ENCODE results near the gene ATG7. TPM values are rescaled to one million over a fixed set of nuclear protein-coding genes. Genes with fewer than 3 reads are reported as not detected.

Gene ATG7
- total RNA-seq, 2 experiments from 2014 or later, result 31.0 to 33.1 TPM

DNA sequence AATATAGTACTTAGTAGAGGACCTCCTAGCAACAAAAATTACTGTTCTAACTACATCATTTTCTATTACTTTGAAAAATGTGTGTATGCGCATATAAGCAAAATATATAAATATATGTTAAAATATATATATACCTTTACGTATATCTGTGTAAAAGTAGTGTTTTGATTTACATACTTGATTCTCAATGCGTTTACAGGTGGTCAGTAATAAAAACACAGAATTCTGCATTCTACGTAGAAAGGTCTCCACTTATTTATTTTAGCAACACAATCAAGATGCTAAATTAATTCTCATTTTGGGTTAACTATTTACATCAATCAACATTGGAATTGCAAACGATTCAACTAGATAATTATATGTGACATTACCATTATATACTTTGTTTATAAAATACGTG is 158.0 kb downstream of the ATG7 start:
- Mint-ChIP-seq H3K4me3 (no peak overlapping the region), H3K27me3 (no peaks in the 10 kb centered on the region), H3K9me3 (no peaks in the 10 kb centered on the region), H3K4me1 (ENCODE audit: low read depth) (no peaks in the 10 kb centered on the region), H3K36me3 (ENCODE audit: low read depth) (peaks cover 24% of the 10 kb centered on the region), H3K27ac (no peak overlapping the region)
- intact Hi-C loops (cut with micrococcal nuclease), result no loop called here
- ChIA-PET POLR2A (no interaction called here), CTCF (no interaction called here)
- TF ChIP-seq, protein P1, sequence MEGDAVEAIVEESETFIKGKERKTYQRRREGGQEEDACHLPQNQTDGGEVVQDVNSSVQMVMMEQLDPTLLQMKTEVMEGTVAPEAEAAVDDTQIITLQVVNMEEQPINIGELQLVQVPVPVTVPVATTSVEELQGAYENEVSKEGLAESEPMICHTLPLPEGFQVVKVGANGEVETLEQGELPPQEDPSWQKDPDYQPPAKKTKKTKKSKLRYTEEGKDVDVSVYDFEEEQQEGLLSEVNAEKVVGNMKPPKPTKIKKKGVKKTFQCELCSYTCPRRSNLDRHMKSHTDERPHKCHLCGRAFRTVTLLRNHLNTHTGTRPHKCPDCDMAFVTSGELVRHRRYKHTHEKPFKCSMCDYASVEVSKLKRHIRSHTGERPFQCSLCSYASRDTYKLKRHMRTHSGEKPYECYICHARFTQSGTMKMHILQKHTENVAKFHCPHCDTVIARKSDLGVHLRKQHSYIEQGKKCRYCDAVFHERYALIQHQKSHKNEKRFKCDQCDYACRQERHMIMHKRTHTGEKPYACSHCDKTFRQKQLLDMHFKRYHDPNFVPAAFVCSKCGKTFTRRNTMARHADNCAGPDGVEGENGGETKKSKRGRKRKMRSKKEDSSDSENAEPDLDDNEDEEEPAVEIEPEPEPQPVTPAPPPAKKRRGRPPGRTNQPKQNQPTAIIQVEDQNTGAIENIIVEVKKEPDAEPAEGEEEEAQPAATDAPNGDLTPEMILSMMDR (IDR thresholded peaks at IDR 0.05), result no peak
- DNase-seq (no peak), ATAC-seq (no peak)

DNA sequence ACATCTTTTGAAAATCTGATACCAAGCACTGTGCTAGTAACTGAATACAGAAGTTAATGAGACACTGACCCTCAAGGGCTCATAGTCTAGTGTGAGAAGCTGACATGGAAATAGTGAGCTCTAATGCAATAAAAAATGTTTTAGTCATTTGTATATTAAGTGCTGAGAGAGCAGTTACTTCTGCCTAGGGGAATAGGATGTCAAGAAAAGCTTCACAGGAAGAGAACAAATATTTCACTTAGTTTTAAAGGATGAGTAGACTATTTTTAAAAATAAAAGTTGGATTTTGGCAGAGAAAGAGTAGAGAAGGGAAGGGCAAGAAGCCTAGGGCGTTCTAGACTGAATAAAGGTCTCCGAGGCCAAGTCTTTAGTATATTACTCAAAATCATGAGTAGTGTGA is 158.4 kb downstream of the ATG7 start:
- ChIA-PET POLR2A (no interaction called here), CTCF (no interaction called here)
- ATAC-seq, result no peak
- no peak overlapping the region for H3K4me3 Mint-ChIP-seq
- no peak for DNase-seq
- H3K9me3 Mint-ChIP-seq, result no peaks in the 10 kb centered on the region
- H3K4me1 Mint-ChIP-seq (ENCODE audit: low read depth), result no peaks in the 10 kb centered on the region
- H3K27ac Mint-ChIP-seq, result no peak overlapping the region
- H3K27me3 Mint-ChIP-seq, result no peaks in the 10 kb centered on the region
- intact Hi-C loops (cut with micrococcal nuclease), result no loop called here
- TF ChIP-seq, protein P1 (IDR thresholded peaks at IDR 0.05), result no peak
- peaks cover 20% of the 10 kb centered on the region for H3K36me3 Mint-ChIP-seq (ENCODE audit: low read depth)

DNA sequence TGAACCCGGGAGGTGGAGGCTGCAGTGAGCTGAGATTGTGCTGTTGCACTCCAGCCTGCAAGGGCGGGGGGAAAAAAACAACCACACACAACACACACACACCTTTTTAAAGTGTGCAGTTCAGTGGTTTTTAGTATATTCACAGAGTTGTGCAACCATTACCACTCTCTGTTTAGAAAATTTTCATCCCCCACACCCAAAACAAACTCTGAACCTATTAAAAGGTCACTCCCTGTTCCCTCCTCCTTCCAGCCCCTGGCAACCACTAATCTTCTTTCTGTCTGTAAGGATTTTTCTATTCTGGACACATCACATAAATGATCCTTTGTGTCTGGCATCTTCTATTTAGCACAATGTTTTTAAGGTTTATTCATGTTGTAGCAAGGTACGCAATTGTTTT is 159.1 kb downstream of the ATG7 start:
- H3K4me1 Mint-ChIP-seq (ENCODE audit: low read depth), result no peaks in the 10 kb centered on the region
- intact Hi-C loops (cut with micrococcal nuclease), result no loop called here
- TF ChIP-seq, protein P1 (IDR thresholded peaks at IDR 0.05), result no peak
- ATAC-seq (no peak), DNase-seq (no peak)
- POLR2A ChIA-PET, result no interaction called here
- no peak overlapping the region for H3K4me3 Mint-ChIP-seq
- no peak overlapping the region for H3K27ac Mint-ChIP-seq
- no peaks in the 10 kb centered on the region for H3K27me3 Mint-ChIP-seq
- no peaks in the 10 kb centered on the region for H3K9me3 Mint-ChIP-seq
- H3K36me3 Mint-ChIP-seq (ENCODE audit: low read depth), result peaks cover 19% of the 10 kb centered on the region
- CTCF ChIA-PET, result no interaction called here

DNA sequence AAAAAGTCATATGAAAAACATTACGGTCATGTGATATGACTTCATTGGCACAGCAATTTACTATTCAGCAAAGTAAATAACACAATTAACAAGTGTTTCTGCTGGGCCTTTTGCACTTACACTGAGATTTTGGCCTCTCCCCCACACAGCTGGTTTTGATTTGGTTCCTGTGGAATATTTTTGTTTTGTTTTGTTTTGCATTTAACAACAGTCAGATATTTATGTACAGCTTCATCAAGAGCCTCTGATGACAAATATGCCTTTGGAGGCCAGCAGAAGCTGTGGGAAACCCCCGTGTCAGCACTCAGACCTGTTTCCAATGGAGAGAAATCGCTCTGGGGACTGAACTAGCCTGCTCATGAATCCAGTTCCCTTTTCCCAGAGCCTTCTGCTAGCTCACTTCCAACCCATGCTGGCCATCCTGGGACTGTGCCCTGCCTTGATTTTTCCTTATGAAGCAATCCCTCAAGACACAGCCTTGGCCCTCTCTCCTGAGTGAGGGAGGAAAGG is 161.9 kb downstream of the ATG7 start:
- ChIA-PET POLR2A (no interaction called here), CTCF (interaction anchor here (1.4 kb wide), 1 partner anchor 43 kb away, joined by 3 read pairs; no protein-coding TSS in a partner anchor)
- H3K4me3 Mint-ChIP-seq, result no peak overlapping the region
- ATAC-seq (no peak), DNase-seq (no peak)
- H3K27me3 Mint-ChIP-seq, result no peaks in the 10 kb centered on the region
- H3K4me1 Mint-ChIP-seq (ENCODE audit: low read depth), result no peaks in the 10 kb centered on the region
- no peak overlapping the region for H3K27ac Mint-ChIP-seq
- H3K9me3 Mint-ChIP-seq, result no peaks in the 10 kb centered on the region
- peaks cover 2% of the 10 kb centered on the region for H3K36me3 Mint-ChIP-seq (ENCODE audit: low read depth)
- intact Hi-C loops (cut with micrococcal nuclease), result no loop called here
- TF ChIP-seq, protein P1 (IDR thresholded peaks at IDR 0.05), result no peak

DNA sequence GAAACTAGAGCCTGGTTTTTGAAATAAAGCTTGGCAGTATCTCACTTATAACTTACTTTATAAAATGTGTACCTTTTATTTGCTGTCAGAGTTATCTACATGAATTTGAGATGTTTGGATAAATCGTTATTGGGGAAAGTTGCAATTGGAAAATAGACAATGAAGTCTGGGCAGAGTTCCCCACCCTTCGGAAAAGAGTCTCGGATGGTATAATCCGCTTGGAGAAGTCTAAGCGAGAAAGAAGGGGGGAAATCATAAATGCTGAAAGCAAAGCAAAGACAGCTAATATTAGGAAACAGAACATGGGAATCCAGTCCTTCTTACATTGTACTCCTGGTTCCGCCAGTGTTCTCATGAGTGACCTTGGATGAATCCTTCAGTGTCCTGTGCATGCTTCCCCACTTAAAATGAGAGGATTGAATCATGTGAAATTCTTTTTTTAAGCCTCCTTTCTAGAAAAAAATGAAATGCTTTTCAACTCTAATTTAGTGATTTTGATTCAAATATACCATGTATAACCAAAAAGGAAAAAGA is 162.4 kb downstream of the ATG7 start:
- no peaks in the 10 kb centered on the region for H3K9me3 Mint-ChIP-seq
- POLR2A ChIA-PET, result no interaction called here
- intact Hi-C loops (cut with micrococcal nuclease), result no loop called here
- TF ChIP-seq, protein P1 (IDR thresholded peaks at IDR 0.05), result no peak
- H3K4me3 Mint-ChIP-seq, result no peak overlapping the region
- no peak overlapping the region for H3K27ac Mint-ChIP-seq
- peaks cover 6% of the 10 kb centered on the region for H3K36me3 Mint-ChIP-seq (ENCODE audit: low read depth)
- CTCF ChIA-PET, result interaction anchor here (1.4 kb wide), 1 partner anchor 43 kb away, joined by 3 read pairs; no protein-coding TSS in a partner anchor
- ATAC-seq, result no peak
- H3K4me1 Mint-ChIP-seq (ENCODE audit: low read depth), result no peaks in the 10 kb centered on the region
- no peaks in the 10 kb centered on the region for H3K27me3 Mint-ChIP-seq
- DNase-seq, result no peak
